GM20000 (cell line): ENCODE data around the gene TCF19.

Source experiments
- DNase-seq: peaks from one replicate; pipeline ENCODE4 v3.0.0; 2012; ENCODE audit warnings: low spot score
- TF ChIP-seq, protein P1 (sequence below): IDR thresholded peaks from 2 replicates; pipeline ENCODE4 v1.5.1; 2012; ENCODE audit warnings: mild to moderate bottlenecking, control low read depth; ENCODE audit errors: extremely low read depth, missing control alignments

TCF19 gene, protein sequence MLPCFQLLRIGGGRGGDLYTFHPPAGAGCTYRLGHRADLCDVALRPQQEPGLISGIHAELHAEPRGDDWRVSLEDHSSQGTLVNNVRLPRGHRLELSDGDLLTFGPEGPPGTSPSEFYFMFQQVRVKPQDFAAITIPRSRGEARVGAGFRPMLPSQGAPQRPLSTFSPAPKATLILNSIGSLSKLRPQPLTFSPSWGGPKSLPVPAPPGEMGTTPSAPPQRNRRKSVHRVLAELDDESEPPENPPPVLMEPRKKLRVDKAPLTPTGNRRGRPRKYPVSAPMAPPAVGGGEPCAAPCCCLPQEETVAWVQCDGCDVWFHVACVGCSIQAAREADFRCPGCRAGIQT

DNA sequence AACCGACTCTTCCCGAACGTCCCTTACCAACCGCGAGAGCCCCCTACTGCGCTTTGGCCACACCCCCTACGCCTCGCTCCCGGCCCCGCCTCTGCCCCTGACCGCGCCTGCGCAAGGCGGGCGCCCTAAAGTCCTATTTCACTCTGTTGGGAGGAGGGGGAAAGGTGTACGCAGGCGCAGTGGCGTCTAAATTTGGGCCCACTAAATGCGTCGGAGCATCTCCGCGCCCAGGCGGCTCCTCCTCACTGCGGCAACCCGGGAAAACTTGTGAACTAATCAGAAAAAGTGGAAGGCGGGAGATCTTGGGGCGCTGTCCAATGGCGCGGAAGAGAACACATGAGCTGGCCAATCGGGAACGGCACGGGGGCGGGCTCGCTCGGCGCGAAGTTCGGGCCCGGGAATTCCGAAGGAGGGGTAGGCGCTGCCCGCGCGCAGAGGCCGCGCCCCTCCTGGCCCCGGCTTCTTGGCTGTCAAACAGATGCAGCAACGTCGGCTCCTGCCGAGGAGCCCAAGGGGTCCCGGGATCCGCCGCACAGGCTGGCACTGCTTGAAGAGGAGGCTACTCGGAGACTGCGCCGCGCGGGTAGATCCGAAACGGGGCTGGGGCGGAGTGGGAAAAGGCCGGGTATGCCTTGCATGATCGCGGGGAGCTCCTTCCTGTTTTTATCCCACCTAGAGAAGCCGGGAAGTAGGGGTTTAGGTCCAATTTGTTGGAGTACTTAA is at the start of gene TCF19:
TSS of gene TCF19 (plus strand) at position 450 of the 723 bp plus-strand sequence. CDS start 881 bp downstream, outside the sequence.
- DNase-seq: peak; percentile 99
- TF ChIP-seq, protein P1, sequence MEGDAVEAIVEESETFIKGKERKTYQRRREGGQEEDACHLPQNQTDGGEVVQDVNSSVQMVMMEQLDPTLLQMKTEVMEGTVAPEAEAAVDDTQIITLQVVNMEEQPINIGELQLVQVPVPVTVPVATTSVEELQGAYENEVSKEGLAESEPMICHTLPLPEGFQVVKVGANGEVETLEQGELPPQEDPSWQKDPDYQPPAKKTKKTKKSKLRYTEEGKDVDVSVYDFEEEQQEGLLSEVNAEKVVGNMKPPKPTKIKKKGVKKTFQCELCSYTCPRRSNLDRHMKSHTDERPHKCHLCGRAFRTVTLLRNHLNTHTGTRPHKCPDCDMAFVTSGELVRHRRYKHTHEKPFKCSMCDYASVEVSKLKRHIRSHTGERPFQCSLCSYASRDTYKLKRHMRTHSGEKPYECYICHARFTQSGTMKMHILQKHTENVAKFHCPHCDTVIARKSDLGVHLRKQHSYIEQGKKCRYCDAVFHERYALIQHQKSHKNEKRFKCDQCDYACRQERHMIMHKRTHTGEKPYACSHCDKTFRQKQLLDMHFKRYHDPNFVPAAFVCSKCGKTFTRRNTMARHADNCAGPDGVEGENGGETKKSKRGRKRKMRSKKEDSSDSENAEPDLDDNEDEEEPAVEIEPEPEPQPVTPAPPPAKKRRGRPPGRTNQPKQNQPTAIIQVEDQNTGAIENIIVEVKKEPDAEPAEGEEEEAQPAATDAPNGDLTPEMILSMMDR: no peak

DNA sequence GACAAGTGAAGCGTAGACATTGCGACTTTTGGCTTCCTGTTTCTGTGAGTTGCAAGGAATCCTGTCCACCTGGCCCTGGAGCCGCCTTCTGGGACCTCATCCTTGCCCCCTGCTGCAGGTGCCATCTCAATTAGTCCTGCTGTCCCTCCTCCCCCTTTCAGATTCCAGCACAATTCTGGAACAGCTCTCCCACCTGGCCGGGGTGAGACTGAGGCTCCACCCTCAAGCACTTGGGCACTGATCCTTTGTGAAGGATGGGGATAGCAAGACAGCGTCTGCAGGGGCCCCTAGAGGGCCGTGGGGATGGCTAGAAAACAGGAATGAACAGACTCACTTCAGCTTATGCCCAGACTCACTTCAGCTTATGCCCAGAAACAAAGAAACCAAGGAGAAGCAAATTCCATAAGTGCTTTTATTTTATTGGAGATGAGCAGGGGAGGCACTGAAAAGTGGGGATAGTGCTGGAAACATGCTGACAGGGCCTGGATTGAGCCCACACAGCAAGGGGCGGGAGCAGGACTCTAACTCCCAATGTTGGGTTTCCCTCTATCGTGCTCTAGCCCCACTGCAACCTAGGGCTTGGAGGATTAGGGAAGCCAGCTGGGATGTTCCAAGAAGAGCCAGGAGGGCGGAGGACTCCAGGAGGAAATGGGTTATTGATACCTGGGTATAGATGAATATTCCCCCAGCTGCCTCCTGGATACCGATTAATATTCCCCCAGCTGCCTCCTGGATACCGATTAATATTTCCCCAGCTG is 47.4 kb upstream of the TCF19 start:
- TF ChIP-seq, protein P1: no peak
- no peak for DNase-seq

DNA sequence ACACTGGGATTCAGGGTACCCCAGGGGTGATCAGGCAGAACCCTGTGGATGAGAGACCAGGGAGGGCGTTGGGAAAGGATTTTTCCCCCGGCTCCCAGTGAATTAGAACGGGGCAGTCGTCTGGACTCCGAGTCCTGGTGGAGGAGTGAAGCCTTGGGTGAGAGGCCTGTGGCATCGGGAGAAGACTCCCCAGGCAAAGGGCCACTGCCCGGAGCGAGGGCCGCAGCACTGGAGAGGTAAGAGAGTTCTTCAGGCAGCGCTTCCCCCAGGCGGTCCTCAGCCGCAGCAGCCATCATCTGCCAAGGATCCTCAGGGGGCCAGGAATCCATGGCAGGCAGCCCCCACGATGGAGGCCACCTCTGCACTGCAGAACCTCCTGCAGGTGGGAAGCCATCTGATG is 46.7 kb upstream of the TCF19 start:
- TF ChIP-seq, protein P1: no peak
- no peak for DNase-seq

DNA sequence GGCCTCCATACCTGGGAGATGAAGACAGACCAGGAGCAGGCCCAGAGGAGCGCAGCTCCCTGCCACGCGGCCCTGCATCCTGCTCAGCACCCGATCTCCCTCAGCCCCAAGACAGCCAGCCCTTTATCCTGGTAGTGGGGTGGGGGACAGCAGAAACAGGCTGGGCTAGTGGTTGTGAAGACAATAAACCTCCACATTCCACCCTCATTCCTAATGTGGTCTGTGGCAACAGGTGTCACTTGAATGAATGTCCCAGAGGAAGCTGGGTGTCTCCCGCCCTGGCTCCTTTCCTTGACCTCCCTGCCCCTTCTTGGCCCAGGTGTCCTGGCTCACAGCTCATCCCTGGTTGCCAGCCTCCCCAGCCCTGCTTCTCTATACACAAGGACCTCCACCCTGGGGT is 45.9 kb upstream of the TCF19 start, which contains the start of gene C6orf15:
TSS of gene C6orf15 (minus strand) at position 98 of the 400 bp plus-strand sequence. CDS start at position 78, 20 bp downstream.
- TF ChIP-seq, protein P1: no peak
- DNase-seq: no peak

DNA sequence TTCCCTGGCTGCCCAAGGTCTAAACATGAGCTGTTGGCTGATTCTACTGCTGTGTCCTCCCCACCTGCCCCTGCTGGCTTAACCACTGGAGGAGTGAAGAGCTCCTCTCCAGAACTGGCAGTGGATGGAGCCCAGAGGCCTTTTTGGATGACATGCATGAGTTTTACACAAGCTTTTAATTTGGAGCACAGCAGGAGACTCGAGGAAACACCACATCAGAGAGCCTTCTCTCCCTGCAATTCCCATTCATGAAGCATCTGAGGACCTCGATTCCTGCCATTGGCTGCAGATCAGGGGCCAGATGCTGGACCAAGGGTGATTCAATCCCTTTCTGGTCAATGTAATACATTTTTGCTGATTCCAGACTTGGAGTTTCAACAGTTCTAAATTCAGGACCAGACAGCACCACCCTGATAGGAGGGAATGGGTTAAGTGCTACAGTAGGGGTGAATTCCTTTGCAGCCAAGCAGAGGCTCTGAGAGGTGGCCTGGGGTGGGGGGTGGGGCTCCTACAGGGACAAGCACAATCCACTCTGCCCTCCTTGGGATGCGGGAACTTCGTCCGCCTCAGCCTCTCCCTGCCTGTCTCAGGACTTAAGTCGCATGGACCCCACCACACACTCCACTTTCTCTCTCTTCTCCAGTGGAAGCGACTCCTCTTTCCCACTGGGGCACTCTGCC is 44.4 kb upstream of the TCF19 start:
- TF ChIP-seq, protein P1: no peak
- no peak for DNase-seq

DNA sequence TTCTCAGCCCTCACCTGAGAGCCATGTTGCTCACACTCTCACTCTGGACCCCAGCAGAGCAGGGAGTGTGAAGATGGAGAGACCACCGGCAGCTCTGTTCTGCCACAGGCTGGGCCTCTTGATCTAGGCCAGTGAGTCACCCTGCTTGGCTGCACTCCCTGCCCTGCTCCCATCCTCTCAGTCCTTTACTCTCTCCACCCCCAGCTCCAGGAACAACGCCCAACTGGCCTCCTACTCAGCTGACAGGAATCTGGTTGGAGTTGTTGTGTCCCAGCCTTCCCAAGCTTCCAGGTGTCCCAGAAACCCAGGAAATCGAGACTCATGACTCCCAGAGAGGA is 43.9 kb upstream of the TCF19 start, which contains the start of gene PSORS1C1:
TSS of gene PSORS1C1 (plus strand) at position 260 of the 338 bp plus-strand sequence. CDS start 14,833 bp downstream, outside the sequence.
- DNase-seq: no peak
- TF ChIP-seq, protein P1: no peak
